ENCODE data around the gene C22orf39. TPM values are rescaled to one million over a fixed set of nuclear protein-coding genes. Genes with fewer than 3 reads are reported as not detected.

C22orf39 gene
- total RNA-seq, 1 experiment from 2014 or later: 22.2 TPM

DNA sequence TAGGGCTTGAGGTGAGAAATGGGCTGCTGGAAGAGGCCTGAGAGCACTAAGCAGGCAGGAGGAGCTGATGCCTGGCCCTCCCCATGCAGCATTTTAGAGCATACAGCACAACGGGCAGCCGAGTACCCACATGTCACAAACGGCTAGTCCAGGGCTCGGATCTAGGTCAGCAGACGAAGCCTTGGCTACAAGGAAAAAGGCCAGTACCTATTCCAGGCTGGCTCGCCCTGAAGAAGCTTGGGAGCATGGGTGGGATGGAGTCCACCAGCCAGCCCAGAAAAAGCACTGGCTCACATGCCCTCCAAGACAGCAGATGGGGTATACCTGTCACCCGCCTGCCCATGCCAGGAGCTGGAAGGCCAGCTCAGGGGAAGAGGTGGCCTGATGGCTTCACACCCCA, 21.9 kb upstream of the C22orf39 start:
- Mint-ChIP-seq H3K9me3 (ENCODE audit: unreplicated experiment) (no peaks in the 10 kb centered on the region), H3K27ac (ENCODE audit: low read depth, unreplicated experiment) (no peak overlapping the region), H3K4me3 (ENCODE audit: unreplicated experiment) (no peak overlapping the region), H3K4me1 (ENCODE audit: insufficient read depth, unreplicated experiment) (no peaks in the 10 kb centered on the region), H3K27me3 (ENCODE audit: insufficient read depth, unreplicated experiment) (no peaks in the 10 kb centered on the region), H3K36me3 (ENCODE audit: insufficient read depth, unreplicated experiment) (peaks cover 75% of the 10 kb centered on the region)
- intact Hi-C loops (cut with micrococcal nuclease): no loop called here
- TF ChIP-seq, protein P1, sequence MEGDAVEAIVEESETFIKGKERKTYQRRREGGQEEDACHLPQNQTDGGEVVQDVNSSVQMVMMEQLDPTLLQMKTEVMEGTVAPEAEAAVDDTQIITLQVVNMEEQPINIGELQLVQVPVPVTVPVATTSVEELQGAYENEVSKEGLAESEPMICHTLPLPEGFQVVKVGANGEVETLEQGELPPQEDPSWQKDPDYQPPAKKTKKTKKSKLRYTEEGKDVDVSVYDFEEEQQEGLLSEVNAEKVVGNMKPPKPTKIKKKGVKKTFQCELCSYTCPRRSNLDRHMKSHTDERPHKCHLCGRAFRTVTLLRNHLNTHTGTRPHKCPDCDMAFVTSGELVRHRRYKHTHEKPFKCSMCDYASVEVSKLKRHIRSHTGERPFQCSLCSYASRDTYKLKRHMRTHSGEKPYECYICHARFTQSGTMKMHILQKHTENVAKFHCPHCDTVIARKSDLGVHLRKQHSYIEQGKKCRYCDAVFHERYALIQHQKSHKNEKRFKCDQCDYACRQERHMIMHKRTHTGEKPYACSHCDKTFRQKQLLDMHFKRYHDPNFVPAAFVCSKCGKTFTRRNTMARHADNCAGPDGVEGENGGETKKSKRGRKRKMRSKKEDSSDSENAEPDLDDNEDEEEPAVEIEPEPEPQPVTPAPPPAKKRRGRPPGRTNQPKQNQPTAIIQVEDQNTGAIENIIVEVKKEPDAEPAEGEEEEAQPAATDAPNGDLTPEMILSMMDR (IDR thresholded peaks at IDR 0.05; ENCODE audit: unreplicated experiment): no peak
- ChIA-PET POLR2A (interaction anchor here (0.8 kb wide), 1 partner anchor 9 kb away, joined by 3 read pairs; no protein-coding TSS in a partner anchor), CTCF (interaction anchor here (0.6 to 1.3 kb wide), 5 partner anchors 8 to 170 kb away, joined by 3 to 5 read pairs (median 3); no protein-coding TSS in a partner anchor)
- no peak for DNase-seq (ENCODE audit: unreplicated experiment)
- no TSS peak for BruUV-seq (replicated peaks)

GRCh38 chr22:19467912-19468311, 20.4 kb upstream of the C22orf39 start:
- CTCF ChIA-PET: interaction anchor here (0.6 to 1.3 kb wide), 2 partner anchors 162 to 244 kb away, joined by 3 to 5 read pairs; no protein-coding TSS in a partner anchor
- BruUV-seq (replicated peaks): no TSS peak

GRCh38 chr22:19466848-19467752, 19.6 kb upstream of the C22orf39 start:
- CTCF ChIA-PET: interaction anchor here (0.6 kb wide), 1 partner anchor 243 kb away, joined by 3 read pairs; no protein-coding TSS in a partner anchor
- intact Hi-C loops (cut with micrococcal nuclease): no loop called here
- TF ChIP-seq, protein P1 (IDR thresholded peaks at IDR 0.05; ENCODE audit: unreplicated experiment): no peak
- Mint-ChIP-seq H3K27me3 (ENCODE audit: insufficient read depth, unreplicated experiment) (no peaks in the 10 kb centered on the region), H3K27ac (ENCODE audit: low read depth, unreplicated experiment) (no peak overlapping the region), H3K9me3 (ENCODE audit: unreplicated experiment) (no peaks in the 10 kb centered on the region), H3K36me3 (ENCODE audit: insufficient read depth, unreplicated experiment) (peaks cover 76% of the 10 kb centered on the region), H3K4me1 (ENCODE audit: insufficient read depth, unreplicated experiment) (no peaks in the 10 kb centered on the region), H3K4me3 (ENCODE audit: unreplicated experiment) (no peak overlapping the region)
- POLR2A ChIA-PET: interaction anchor here (0.7 to 2.9 kb wide), 3 partner anchors 10 to 35 kb away, joined by 3 to 10 read pairs (median 4); partner anchors contain the start of genes HIRA and MRPL40
- no peak for DNase-seq (ENCODE audit: unreplicated experiment)
- no TSS peak for BruUV-seq (replicated peaks)

More at GRCh38 chr22:19467912-19468311, 20.4 kb upstream of the C22orf39 start:
- DNase-seq (ENCODE audit: unreplicated experiment): no peak
- no peaks in the 10 kb centered on the region for H3K27me3 Mint-ChIP-seq (ENCODE audit: insufficient read depth, unreplicated experiment)
- H3K9me3 Mint-ChIP-seq (ENCODE audit: unreplicated experiment): no peaks in the 10 kb centered on the region
- no peak overlapping the region for H3K27ac Mint-ChIP-seq (ENCODE audit: low read depth, unreplicated experiment)
- TF ChIP-seq, protein P1 (IDR thresholded peaks at IDR 0.05; ENCODE audit: unreplicated experiment): no peak
- intact Hi-C loops (cut with micrococcal nuclease): no loop called here
- H3K4me3 Mint-ChIP-seq (ENCODE audit: unreplicated experiment): no peak overlapping the region
- no peaks in the 10 kb centered on the region for H3K4me1 Mint-ChIP-seq (ENCODE audit: insufficient read depth, unreplicated experiment)
- peaks cover 77% of the 10 kb centered on the region for H3K36me3 Mint-ChIP-seq (ENCODE audit: insufficient read depth, unreplicated experiment)
- POLR2A ChIA-PET: interaction anchor here (2.9 kb wide), 1 partner anchor 9 kb away, joined by 10 read pairs; no protein-coding TSS in a partner anchor

GRCh38 chr22:19466126-19466716, 18.7 kb upstream of the C22orf39 start:
- Mint-ChIP-seq H3K4me3 (ENCODE audit: unreplicated experiment) (no peak overlapping the region), H3K36me3 (ENCODE audit: insufficient read depth, unreplicated experiment) (peaks cover 72% of the 10 kb centered on the region), H3K9me3 (ENCODE audit: unreplicated experiment) (no peaks in the 10 kb centered on the region), H3K27ac (ENCODE audit: low read depth, unreplicated experiment) (no peak overlapping the region), H3K4me1 (ENCODE audit: insufficient read depth, unreplicated experiment) (no peaks in the 10 kb centered on the region), H3K27me3 (ENCODE audit: insufficient read depth, unreplicated experiment) (no peaks in the 10 kb centered on the region)
- CTCF ChIA-PET: no interaction called here
- no TSS peak for BruUV-seq (replicated peaks)
- intact Hi-C loops (cut with micrococcal nuclease): no loop called here
- TF ChIP-seq, protein P1 (IDR thresholded peaks at IDR 0.05; ENCODE audit: unreplicated experiment): no peak
- POLR2A ChIA-PET: interaction anchor here (0.7 to 2.9 kb wide), 5 partner anchors 8 to 34 kb away, joined by 3 to 10 read pairs (median 3); partner anchors contain the start of genes HIRA and MRPL40
- no peak for DNase-seq (ENCODE audit: unreplicated experiment)
